ENCODE results near the gene RPL4. TPM values are rescaled to one million over a fixed set of nuclear protein-coding genes. Genes with fewer than 3 reads are reported as not detected.
A peak's percentile ranks its signal among the peaks of the same experiment; 100 is the strongest.

Gene RPL4
- total and polyA plus RNA-seq, 9 of the 15 experiments (the other 6 are each of a cell fraction or from before 2014, with no cell fraction given), result 2,055 to 7,760 (median 5,069) TPM

GRCh38 chr15:66504563-66505429, at the start of gene RPL4, which contains the start of gene ZWILCH (continued):
- TF ChIP-seq ZBTB2 (IDR thresholded peaks at IDR 0.05) (no peak), SIRT6 (IDR thresholded peaks at IDR 0.05; ENCODE audit: low read depth, low read length) (no peak), CSDE1 (IDR thresholded peaks at IDR 0.05) (0 out of 4 replicates have a peak, but pooled peaks of 1 of the 2 experiments have one; percentile 55), GMEB1 (CRISPR knock-in tag; IDR thresholded peaks at IDR 0.05) (no peak), FOXJ2 (tag; IDR thresholded peaks at IDR 0.05) (no peak; the same call in 1 of the 2 replicates), KLF10 (CRISPR knock-in tag; IDR thresholded peaks at IDR 0.05) (no peak), IRF2 (CRISPR knock-in tag; IDR thresholded peaks at IDR 0.05) (no peak), ZNF778 (CRISPR knock-in tag; IDR thresholded peaks at IDR 0.05) (no peak), SPI1 (IDR thresholded peaks at IDR 0.05; ENCODE audit: borderline replicate concordance, low read depth, low read length) (peak; percentile 89), ZNF253 (CRISPR knock-in tag; conservative IDR thresholded peaks at IDR 0.05) (no peak), CHD2 (IDR thresholded peaks at IDR 0.05; ENCODE audit: low read depth, low read length) (peak; percentile 95), SMARCA5 (IDR thresholded peaks at IDR 0.05) (peak; percentile 91; the same call in 1 of the 2 replicates), COPS2 (conservative IDR thresholded peaks at IDR 0.05) (no peak), TRIM24 (IDR thresholded peaks at IDR 0.05) (0 out of 4 replicates have a peak, but pooled peaks have one; percentile 24 to 37), BHLHE40 (IDR thresholded peaks at IDR 0.05; ENCODE audit: low read length) (no peak), ZNF41 (CRISPR knock-in tag; conservative IDR thresholded peaks at IDR 0.05) (no peak), ZNF583 (CRISPR knock-in tag; IDR thresholded peaks at IDR 0.05) (no peak), SREBF1 (IDR thresholded peaks at IDR 0.05; ENCODE audit: borderline replicate concordance, low read depth, low read length) (no peak), JUNB (CRISPR knock-in tag; conservative IDR thresholded peaks at IDR 0.05) (no peak), NCOA2 (IDR thresholded peaks at IDR 0.05; ENCODE audit: partially characterized antibody in 2 of 2) (no peak)
